GM21381 (cell line): ENCODE data around the gene SLC26A3.

Experiments used
- ATAC-seq: cut with Tn5 transposase; IDR thresholded peaks from one replicate; pipeline ENCODE4 v1.9.1; 2021; ENCODE audit warnings: mild to moderate bottlenecking, moderate library complexity; ENCODE audit not compliant: unreplicated experiment

The SLC26A3 gene

GRCh38 chr7:107751113-107751512 is 51.9 kb downstream of the SLC26A3 start:
- no peak for ATAC-seq

GRCh38 chr7:107746006-107746405 is 57.0 kb downstream of the SLC26A3 start:
- no peak for ATAC-seq

GRCh38 chr7:107744345-107744750 is 58.7 kb downstream of the SLC26A3 start:
- peak; percentile 32 for ATAC-seq

GRCh38 chr7:107743567-107744344 is 59.3 kb downstream of the SLC26A3 start, which contains the start of gene CBLL1:
Gene CBLL1 (plus strand): TSS chr7:107744142. CDS start chr7:107744164, 22 bp downstream.
- ATAC-seq, result peak; percentile 90

GRCh38 chr7:107742678-107743566 is 60.1 kb downstream of the SLC26A3 start:
- peak; percentile 30 for ATAC-seq

GRCh38 chr7:107728276-107728675 is 74.7 kb downstream of the SLC26A3 start:
- no peak for ATAC-seq

DNA sequence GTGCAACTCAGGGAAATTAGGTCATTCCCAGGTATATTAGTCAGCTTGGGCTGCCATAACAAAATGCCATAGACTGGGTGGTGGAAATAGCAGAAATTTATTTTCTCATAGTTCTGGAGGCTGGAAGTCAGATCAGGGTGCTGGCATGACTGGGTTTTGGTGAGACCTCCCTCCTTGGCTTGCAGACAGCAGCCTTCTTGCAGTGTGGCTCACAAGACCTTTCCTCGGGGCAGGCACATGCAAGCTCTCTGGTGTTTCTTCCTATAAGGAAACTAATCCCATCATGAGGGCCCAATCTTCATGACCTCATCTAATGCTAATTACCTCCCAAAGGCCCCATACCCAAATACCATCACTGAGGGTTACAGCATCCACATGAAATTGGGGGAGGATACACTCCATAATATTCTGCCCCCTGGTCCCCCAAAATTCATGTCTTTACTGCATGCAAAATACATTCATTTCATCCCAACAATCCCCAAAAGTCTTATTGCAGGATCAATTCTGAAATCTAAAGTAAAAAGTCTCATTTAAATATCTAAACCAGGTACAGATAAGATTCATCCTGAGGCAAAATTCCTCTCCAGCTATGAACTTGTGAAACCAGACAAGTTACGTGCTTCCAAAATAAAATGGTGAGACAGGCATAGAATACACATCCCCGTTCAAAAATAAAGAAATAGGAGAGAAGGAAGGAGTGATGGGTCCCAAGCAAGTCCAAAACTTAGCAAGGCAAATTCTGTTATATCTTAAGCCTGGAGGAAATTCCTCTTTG is 76.5 kb downstream of the SLC26A3 start:
- no peak for ATAC-seq

- no peak for ATAC-seq
These were observed 77.8 kb downstream of the SLC26A3 start for GRCh38 chr7:107725138-107725740.

DNA sequence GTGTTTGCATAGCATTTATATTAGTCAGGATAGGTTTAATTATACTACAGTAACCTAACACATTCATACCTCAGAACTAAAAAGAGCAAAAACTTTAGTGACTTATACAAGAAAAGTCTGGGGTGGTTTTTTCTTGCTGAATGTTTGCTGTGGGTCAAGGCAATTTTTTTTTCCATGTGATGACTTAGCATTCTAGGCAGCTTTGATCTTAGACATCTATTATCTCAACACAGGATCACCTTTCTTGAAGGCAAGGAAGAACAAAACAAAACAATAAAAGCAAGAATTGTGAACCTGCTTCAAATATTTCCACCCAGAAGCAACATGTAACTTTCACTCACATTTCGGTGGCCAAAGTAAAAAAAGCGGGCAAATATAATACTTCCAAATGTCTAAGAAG is 79.8 kb downstream of the SLC26A3 start:
- no peak for ATAC-seq

DNA sequence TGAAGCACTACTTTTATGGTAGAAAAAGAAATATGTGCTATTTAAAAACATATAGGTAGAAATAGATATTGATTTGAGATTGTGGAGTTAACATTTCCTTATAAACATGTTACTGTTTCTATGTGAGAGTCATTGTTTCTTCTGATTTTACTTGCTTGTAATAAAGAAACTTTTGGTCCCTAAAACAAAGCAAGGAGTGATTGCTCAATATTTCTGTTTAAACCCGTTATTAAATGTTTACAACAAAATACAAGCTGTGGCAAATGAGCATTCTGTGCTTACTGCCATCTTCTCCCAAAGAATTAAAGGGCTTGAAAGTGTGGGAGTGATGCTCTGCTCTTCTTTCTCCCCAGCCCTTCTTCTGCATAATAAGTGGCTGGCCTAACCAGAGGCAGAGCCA is 81.7 kb downstream of the SLC26A3 start:
- ATAC-seq, result no peak

GRCh38 chr7:107718456-107719193 is 84.4 kb downstream of the SLC26A3 start:
- ATAC-seq, result no peak

GRCh38 chr7:107715531-107715930 is 87.5 kb downstream of the SLC26A3 start:
- ATAC-seq, result no peak
